Stomach (tissue), 9 donors: ENCODE data around the gene RMND5A. TPM values are rescaled to one million over a fixed set of nuclear protein-coding genes. Genes with fewer than 3 reads are reported as not detected.

Experiments used
- DNase-seq, 2 donors: peaks; one replicate each; pipeline versions ENCODE4 v3.0.0 to v3.0.0-alpha.2; 2013 to 2019
- H3K27ac ChIP-seq, 5 donors: fragments of 200-600 bp in 4 of 5; sonication (generic) in 4 of 5; one replicate each; pipeline ENCODE4 v1.5.1; 2013 to 2019; ENCODE audit warnings: mild to moderate bottlenecking in 1 of 5, moderate library complexity in 1 of 5
- H3K27me3 ChIP-seq, 3 donors: fragments of 200-600 bp; sonication (generic); one replicate each; pipeline ENCODE4 v1.5.1; 2017 to 2019; ENCODE audit warnings: mixed run types in 1 of 3
- H3K36me3 ChIP-seq, 4 donors: fragments of 200-600 bp; sonication (generic); 1 replicate in 3 of 4; 2 replicates in 1 of 4; pipeline ENCODE4 v1.5.1; 2016 to 2019
- H3K4me1 ChIP-seq, 4 donors: fragments of 200-600 bp; sonication (generic); one replicate each; pipeline ENCODE4 v1.5.1; 2016 to 2019
- H3K4me3 ChIP-seq, 4 donors: fragments of 200-600 bp; sonication (generic) in 3 of 4; one replicate each; pipeline ENCODE4 v1.5.1; 2016 to 2019; ENCODE audit warnings: mild to moderate bottlenecking in 1 of 4
- H3K9me3 ChIP-seq, 4 donors: fragments of 200-600 bp; sonication (generic); one replicate each; pipeline ENCODE4 v1.5.1; 2016 to 2019
- EP300 ChIP-seq: sonication (generic); formaldehyde crosslinking; IDR thresholded peaks from one replicate; pipeline ENCODE4 v1.6.1; 2017; ENCODE audit warnings: antibody characterized with exemption
- POLR2A ChIP-seq, 4 donors: fragments of 450-650 bp; IDR thresholded peaks; one replicate each; pipeline ENCODE4 v1.6.1; 2016; ENCODE audit warnings: antibody characterized with exemption in 4 of 4, control low read depth in 2 of 4, mild to moderate bottlenecking in 1 of 4, moderate library complexity in 1 of 4
- POLR2AphosphoS5 ChIP-seq, 3 donors: sonication (generic); formaldehyde crosslinking; IDR thresholded peaks; one replicate each; pipeline ENCODE4 v1.6.1; 2016; ENCODE audit warnings: antibody characterized with exemption in 3 of 3
- WGBS, 5 donors: extraction: QIAGEN DNeasy Blood & Tissue Kit in 3 of 5; methylation state at CpG; one replicate each; pipeline versions ENCODE4 v1.1.5 to v1.1.7; 2013 to 2018; 5-methylcytosine and 5-hydroxymethylcytosine counted together
- intact Hi-C: fragments of 100-400 bp; cut with DNase I; formaldehyde crosslinking; loops from one replicate; pipeline ENCODE4 v1.15.1; 2023; ENCODE audit warnings: low total_unique reads
- polyA plus RNA-seq, 3 donors: library from polyadenylated mRNA; stranded (reverse); fragments of 200-250 nt; gene quantifications; one replicate each; pipeline ENCODE4 v1.2.3, GENCODE V29; 2013
- total RNA-seq, 5 donors: library from RNA; depleted of rRNA; stranded (reverse); fragments of >200 nt; gene quantifications; one replicate each; pipeline versions ENCODE4 v1.1.0 to v1.2.3, GENCODE V29; 2014 to 2016
- TF ChIP-seq, protein P1 (sequence below), 7 experiments: fragments of 450-650 bp in 4 of 7; fragments of 200-600 bp in 3 of 7; sonication (generic) in 3 of 7; IDR thresholded peaks; one replicate each; pipeline ENCODE4 v1.5.1; 2016 to 2019; ENCODE audit warnings: antibody characterized with exemption in 7 of 7, control low read depth in 2 of 7, mild to moderate bottlenecking in 1 of 7
- donor health status: healthy with polysubstance abuse.
- donor health status: Bipolar disorder and iron deficiency.
- donor health status: healthy.

The RMND5A gene
- total and polyA plus RNA-seq, 8 donors: 7.3 to 111 (median 24.5) TPM

DNA sequence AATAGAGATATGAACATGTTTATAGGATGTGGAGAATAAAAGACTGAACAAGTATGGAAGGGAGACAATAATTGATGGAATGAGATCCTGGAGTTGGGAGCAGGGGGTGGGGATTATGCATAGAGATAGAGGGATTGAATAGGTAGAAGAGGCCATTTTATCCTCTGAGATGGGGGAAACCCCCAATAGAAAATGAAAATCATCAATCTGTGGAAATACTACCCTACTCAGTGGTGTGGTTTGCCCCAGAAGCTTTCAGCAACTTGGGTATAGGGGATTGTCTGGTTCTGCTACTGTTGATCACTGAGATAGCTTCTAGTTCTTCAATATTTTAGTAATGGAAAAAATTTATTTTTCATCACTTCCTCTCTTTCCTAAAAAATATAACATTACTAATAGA lies 41.1 kb upstream of the RMND5A start:
- H3K36me3 ChIP-seq: no peaks in the 10 kb centered on the region
- no peak overlapping the region for H3K4me3 ChIP-seq
- no peaks in the 10 kb centered on the region for H3K9me3 ChIP-seq
- H3K27ac ChIP-seq: no peak overlapping the region
- H3K27me3 ChIP-seq: no peaks in the 10 kb centered on the region
- H3K4me1 ChIP-seq: no peaks in the 10 kb centered on the region
- intact Hi-C loops: no loop called here
- TF ChIP-seq POLR2AphosphoS5 (IDR thresholded peaks at IDR 0.05) (no peak), EP300 (no peak), POLR2A (IDR thresholded peaks at IDR 0.05) (no peak)
- TF ChIP-seq, protein P1, sequence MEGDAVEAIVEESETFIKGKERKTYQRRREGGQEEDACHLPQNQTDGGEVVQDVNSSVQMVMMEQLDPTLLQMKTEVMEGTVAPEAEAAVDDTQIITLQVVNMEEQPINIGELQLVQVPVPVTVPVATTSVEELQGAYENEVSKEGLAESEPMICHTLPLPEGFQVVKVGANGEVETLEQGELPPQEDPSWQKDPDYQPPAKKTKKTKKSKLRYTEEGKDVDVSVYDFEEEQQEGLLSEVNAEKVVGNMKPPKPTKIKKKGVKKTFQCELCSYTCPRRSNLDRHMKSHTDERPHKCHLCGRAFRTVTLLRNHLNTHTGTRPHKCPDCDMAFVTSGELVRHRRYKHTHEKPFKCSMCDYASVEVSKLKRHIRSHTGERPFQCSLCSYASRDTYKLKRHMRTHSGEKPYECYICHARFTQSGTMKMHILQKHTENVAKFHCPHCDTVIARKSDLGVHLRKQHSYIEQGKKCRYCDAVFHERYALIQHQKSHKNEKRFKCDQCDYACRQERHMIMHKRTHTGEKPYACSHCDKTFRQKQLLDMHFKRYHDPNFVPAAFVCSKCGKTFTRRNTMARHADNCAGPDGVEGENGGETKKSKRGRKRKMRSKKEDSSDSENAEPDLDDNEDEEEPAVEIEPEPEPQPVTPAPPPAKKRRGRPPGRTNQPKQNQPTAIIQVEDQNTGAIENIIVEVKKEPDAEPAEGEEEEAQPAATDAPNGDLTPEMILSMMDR (IDR thresholded peaks at IDR 0.05): no peak
- no peak for DNase-seq

DNA sequence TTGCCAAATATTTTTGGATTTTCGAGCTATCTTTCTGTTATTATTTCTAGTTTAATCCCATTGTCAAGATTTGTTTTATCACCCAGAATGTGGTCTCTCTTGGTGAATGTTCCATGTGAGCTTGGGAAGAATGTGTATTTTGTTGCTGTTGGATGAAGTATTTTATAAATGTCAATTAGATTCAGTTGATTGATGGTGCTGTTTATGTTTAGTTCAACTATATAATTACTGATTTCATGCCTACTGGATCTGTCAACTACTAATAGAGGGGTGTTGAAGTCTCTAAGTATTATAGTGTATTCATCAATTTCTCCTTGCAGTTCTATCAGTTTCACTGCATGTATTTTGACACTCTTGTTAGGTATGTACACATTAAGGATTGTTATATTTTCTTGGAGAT lies 34.7 kb upstream of the RMND5A start:
- no peaks in the 10 kb centered on the region for H3K4me1 ChIP-seq
- TF ChIP-seq, protein P1 (IDR thresholded peaks at IDR 0.05): no peak
- TF ChIP-seq POLR2AphosphoS5 (IDR thresholded peaks at IDR 0.05): no peak
- TF ChIP-seq EP300: no peak
- TF ChIP-seq POLR2A (IDR thresholded peaks at IDR 0.05): no peak
- intact Hi-C loops: no loop called here
- H3K27me3 ChIP-seq: no peaks in the 10 kb centered on the region
- no peaks in the 10 kb centered on the region for H3K36me3 ChIP-seq
- DNase-seq: no peak
- no peaks in the 10 kb centered on the region for H3K9me3 ChIP-seq
- no peak overlapping the region for H3K4me3 ChIP-seq
- no peak overlapping the region for H3K27ac ChIP-seq
- 87 to 91% (median 90%) methylated on average over 1 of the region's 1 CpG for WGBS, 5 donors

DNA sequence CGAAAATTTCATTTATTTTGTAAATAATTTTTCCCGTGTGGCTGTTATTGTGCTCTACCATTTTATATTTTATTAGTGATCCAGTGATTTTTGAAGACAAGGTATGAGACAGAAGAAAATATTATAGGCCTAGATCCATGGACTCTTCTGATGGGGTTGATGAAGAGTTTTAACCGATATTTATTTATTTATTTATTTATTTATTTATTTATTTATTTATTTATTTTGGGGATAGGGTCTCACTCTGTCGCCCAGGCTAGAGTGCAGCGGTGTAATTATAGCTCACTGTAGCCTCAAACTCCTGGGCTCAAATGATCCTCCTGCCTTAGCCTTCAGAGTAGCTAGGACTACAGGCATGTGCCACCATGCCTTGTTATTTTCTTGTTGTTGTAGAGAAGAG lies 33.6 kb upstream of the RMND5A start:
- intact Hi-C loops: no loop called here
- no peaks in the 10 kb centered on the region for H3K4me1 ChIP-seq
- TF ChIP-seq POLR2AphosphoS5 (IDR thresholded peaks at IDR 0.05) (no peak), POLR2A (IDR thresholded peaks at IDR 0.05) (no peak), EP300 (no peak)
- TF ChIP-seq, protein P1 (IDR thresholded peaks at IDR 0.05): no peak
- H3K27ac ChIP-seq: no peak overlapping the region
- H3K36me3 ChIP-seq: no peaks in the 10 kb centered on the region
- H3K27me3 ChIP-seq: no peaks in the 10 kb centered on the region
- H3K4me3 ChIP-seq: no peak overlapping the region
- WGBS, 5 donors: 93 to 99% (median 95%) methylated on average over 5 of the region's 5 CpGs
- H3K9me3 ChIP-seq: no peaks in the 10 kb centered on the region
- DNase-seq: no peak

DNA sequence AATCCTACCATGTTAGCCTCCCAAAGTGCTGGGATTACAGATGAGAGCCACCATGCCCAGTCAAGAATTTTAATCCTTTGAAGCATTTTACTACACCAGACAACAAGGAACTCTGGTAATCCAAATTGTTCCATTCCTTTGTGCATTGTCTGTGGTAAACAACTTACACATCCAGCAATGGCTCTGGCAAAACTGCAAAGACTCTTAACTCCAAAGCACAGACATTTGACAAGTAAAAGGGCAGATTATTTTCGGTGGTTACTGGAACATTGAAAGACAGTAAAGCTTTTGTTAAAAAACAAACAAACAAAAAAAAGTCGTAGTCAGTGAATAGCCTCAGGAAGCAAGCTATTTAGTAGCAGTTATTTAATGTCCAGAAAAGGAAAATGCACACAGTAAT lies 33.2 kb upstream of the RMND5A start:
- H3K27me3 ChIP-seq: no peaks in the 10 kb centered on the region
- no peaks in the 10 kb centered on the region for H3K36me3 ChIP-seq
- no peaks in the 10 kb centered on the region for H3K4me1 ChIP-seq
- H3K27ac ChIP-seq: no peak overlapping the region
- H3K9me3 ChIP-seq: no peaks in the 10 kb centered on the region
- H3K4me3 ChIP-seq: no peak overlapping the region
- 46 to 64% (median 56%) methylated on average over 2 of the region's 2 CpGs for WGBS, 5 donors
- TF ChIP-seq, protein P1 (IDR thresholded peaks at IDR 0.05): no peak
- TF ChIP-seq POLR2AphosphoS5 (IDR thresholded peaks at IDR 0.05) (no peak), EP300 (no peak), POLR2A (IDR thresholded peaks at IDR 0.05) (no peak)
- DNase-seq: no peak
- intact Hi-C loops: no loop called here
